Mammary epithelial cell (primary cell): Measurements from ENCODE around the gene LRRC37A3.

Experiments used
- EZH2 ChIP-seq: IDR thresholded peaks from 2 replicates; pipeline ENCODE4 v1.6.1; 2012; ENCODE audit warnings: low read length, inconsistent platforms, borderline replicate concordance
- TF ChIP-seq, protein P1 (sequence below), 2 donors: IDR thresholded peaks in 1 of 2; conservative IDR thresholded peaks in 1 of 2; 2 replicates each; pipeline ENCODE4 v1.5.1; 2011 to 2012; ENCODE audit warnings: inconsistent platforms in 2 of 2, low read length in 2 of 2, mild to moderate bottlenecking in 2 of 2, control low read depth in 1 of 2, low read depth in 1 of 2; ENCODE audit not compliant: insufficient read depth in 1 of 2; ENCODE audit errors: extremely low read depth in 1 of 2

DNA sequence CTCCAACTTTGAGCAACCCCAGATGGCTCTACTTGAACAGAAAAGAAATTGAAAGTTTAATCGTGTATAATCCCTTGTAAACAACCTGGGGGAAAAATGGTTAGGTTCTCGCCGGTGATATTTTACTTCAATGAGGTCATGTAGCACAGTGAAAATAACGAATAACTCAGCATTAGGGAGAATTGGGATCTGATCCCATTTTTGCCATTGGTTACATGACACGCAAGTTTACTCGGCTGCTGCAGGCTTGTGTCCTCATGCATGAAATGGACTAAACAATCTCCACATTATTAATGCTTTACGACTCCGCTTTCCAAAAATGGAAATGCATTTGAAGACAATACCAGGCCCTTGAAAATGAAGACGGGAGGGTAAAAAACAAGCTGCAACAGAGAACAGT lies 45.5 kb upstream of the LRRC37A3 start:
- TF ChIP-seq, protein P1, sequence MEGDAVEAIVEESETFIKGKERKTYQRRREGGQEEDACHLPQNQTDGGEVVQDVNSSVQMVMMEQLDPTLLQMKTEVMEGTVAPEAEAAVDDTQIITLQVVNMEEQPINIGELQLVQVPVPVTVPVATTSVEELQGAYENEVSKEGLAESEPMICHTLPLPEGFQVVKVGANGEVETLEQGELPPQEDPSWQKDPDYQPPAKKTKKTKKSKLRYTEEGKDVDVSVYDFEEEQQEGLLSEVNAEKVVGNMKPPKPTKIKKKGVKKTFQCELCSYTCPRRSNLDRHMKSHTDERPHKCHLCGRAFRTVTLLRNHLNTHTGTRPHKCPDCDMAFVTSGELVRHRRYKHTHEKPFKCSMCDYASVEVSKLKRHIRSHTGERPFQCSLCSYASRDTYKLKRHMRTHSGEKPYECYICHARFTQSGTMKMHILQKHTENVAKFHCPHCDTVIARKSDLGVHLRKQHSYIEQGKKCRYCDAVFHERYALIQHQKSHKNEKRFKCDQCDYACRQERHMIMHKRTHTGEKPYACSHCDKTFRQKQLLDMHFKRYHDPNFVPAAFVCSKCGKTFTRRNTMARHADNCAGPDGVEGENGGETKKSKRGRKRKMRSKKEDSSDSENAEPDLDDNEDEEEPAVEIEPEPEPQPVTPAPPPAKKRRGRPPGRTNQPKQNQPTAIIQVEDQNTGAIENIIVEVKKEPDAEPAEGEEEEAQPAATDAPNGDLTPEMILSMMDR (conservative IDR thresholded peaks at IDR 0.05 in 1 of 2, IDR thresholded peaks at IDR 0.05 in 1 of 2; ENCODE audit: extremely low read depth in 1 of 2, insufficient read depth in 1 of 2, low read depth in 1 of 2, low read length in 2 of 2) = no peak
- TF ChIP-seq EZH2 = no peak
